Large intestine (tissue), 3 donors: Measurements from ENCODE around the gene CDHR4. TPM values are rescaled to one million over a fixed set of nuclear protein-coding genes. Genes with fewer than 3 reads are reported as not detected.
"Not testable (repeated sequence)": the region's sequence is repeated elsewhere in the genome, so short reads cannot be mapped to it uniquely, and the experiment has no call there.

Experiments
- DNase-seq, 2 donors: peaks; one replicate each; pipeline versions ENCODE4 v3.0.0 to v3.0.0-alpha.2; 2013
- H3K27ac ChIP-seq: one replicate; pipeline ENCODE4 v1.5.1; 2013; ENCODE audit warnings: low read length
- H3K27me3 ChIP-seq: 2 replicates; pipeline ENCODE4 v1.6.1; 2013; ENCODE audit warnings: low read length; ENCODE audit not compliant: control insufficient read depth, insufficient read depth
- H3K36me3 ChIP-seq: 2 replicates; pipeline ENCODE4 v1.6.1; 2013; ENCODE audit warnings: low read length; ENCODE audit not compliant: control insufficient read depth, insufficient read depth
- H3K4me1 ChIP-seq: one replicate; pipeline ENCODE4 v1.6.1; 2013; ENCODE audit warnings: low read length; ENCODE audit not compliant: control insufficient read depth, insufficient read depth
- H3K4me3 ChIP-seq: one replicate; pipeline ENCODE4 v1.5.1; 2013; ENCODE audit warnings: low read length
- H3K9me3 ChIP-seq: one replicate; pipeline ENCODE4 v1.6.1; 2013; ENCODE audit warnings: mild to moderate bottlenecking, low read depth, low read length, moderate library complexity; ENCODE audit not compliant: control insufficient read depth
- WGBS: methylation state at CpG from one replicate; pipeline ENCODE4 v1.1.5; 2013; ENCODE audit warnings: low lambda C conversion rate; ENCODE audit not compliant: insufficient coverage; 5-methylcytosine and 5-hydroxymethylcytosine counted together
- polyA plus RNA-seq: library from polyadenylated mRNA; unstranded; fragments of 120-200 nt; gene quantifications from one replicate; pipeline ENCODE4 v1.2.1, GENCODE V29; 2013

Gene CDHR4
- polyA plus RNA-seq, 1 donor: 0.10 TPM

DNA sequence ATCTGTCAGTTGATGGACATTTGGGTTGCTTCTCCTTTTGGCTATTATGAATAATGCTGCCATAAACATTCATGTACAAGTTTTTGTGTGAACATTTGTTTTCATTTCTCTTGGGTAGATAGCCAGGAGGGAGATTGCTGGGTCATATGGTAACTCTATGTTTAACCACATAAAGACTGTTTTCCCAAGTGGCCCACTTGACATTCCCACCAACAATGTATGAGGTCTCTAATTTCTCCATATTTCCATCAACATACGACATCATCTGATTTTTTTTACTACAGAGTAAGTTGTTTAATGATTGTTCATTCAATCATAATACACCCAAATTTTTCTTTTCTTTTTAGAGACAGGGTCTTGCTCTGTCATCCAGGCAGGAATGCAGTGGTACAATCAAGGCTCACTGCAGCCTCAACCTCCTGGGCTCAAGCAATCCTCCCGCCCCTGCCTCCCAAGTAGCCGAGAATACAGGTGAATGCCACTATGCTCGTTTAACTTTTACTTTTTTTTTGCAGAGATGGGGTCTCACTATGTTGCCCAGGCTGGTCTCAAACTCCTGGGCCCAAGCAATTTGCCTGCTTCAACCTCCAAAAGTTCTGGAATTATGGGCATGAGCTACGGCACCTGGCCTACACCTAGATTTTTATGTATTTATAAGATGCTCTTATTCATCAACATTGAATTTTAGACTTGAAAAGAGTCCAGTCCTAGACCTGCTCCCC lies 20.2 kb downstream of the CDHR4 start:
- no peak overlapping the region for H3K27ac ChIP-seq
- H3K27me3 ChIP-seq: no peaks in the 10 kb centered on the region
- no peak for DNase-seq
- H3K36me3 ChIP-seq: peaks cover 28% of the 10 kb centered on the region
- no peaks in the 10 kb centered on the region for H3K9me3 ChIP-seq
- H3K4me1 ChIP-seq: no peaks in the 10 kb centered on the region
- 100% methylated on average over 1 of the region's 5 CpGs for WGBS
- H3K4me3 ChIP-seq: no peak overlapping the region

DNA sequence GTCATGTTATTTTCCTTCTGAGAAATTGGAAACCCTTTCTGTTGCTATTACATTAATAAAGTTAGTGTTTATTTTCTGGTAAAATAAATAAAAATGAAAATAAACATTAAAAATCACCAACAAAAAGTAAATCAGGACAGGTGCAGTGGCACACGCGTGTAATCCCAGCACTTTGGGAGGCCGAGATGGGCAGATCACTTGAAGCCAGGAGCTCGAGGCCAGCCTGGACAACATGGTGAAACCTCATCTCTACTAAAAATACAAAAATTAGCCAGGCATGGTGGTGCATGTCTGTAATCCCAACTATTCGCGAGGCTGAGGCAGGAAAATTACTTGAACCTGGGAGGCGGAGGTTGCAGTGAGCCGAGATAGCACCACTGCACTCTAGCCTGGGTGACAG lies 23.6 kb downstream of the CDHR4 start:
- WGBS: no CpG with 5 or more reads among the region's 8 CpGs
- H3K27ac ChIP-seq, H3K4me3 ChIP-seq, H3K4me1 ChIP-seq, H3K9me3 ChIP-seq, H3K27me3 ChIP-seq, DNase-seq: not testable (repeated sequence)
- H3K36me3 ChIP-seq: peaks cover 13% of the 10 kb centered on the region

DNA sequence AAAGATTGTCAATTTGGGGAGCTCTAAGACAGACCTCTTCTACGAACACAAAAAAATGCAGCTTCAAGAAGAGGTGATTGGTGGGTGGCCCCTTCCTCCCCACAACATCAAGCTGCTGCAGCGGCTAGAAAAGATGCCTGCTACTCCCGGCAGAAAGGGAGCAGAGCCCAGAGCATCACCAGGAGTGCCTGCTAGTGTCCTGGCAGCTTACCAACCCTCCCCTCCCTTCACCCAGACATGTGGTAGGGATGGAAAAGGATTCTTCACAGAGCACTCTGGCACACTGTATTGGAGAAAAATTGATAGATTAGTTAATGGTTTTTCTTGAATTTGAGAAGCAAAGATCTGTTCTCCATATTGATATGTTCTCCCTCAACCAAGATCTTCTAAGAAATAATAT lies 24.1 kb downstream of the CDHR4 start:
- Histone ChIP-seq H3K9me3 (no peaks in the 10 kb centered on the region), H3K36me3 (peaks cover 13% of the 10 kb centered on the region), H3K4me3 (no peak overlapping the region), H3K27ac (peak overlapping the region; percentile 39), H3K27me3 (no peaks in the 10 kb centered on the region), H3K4me1 (no peaks in the 10 kb centered on the region)
- no CpG with 5 or more reads among the region's 3 CpGs for WGBS
- no peak for DNase-seq

DNA sequence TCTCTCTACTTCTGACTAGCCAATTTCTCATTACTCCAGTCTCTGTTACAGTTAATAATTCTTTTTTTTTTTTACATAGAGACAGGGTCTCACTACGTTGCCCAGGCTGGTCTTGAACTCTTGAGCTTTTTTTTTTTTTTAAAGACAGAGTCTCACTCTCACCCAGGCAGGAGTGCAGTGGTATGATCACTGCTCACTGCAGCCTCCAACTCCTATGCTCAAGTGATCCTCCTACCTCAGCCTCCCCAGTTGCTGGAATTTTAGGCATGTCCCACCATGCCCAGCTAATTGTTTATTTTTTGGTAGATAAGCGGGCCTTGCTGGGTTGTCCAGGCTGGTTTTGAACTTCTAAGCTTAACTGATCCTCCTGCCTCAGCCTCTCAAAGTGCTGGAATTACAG lies 27.0 kb downstream of the CDHR4 start:
- H3K36me3 ChIP-seq: peaks cover 19% of the 10 kb centered on the region
- 100% methylated on average over 1 of the region's 2 CpGs for WGBS
- no peak overlapping the region for H3K27ac ChIP-seq
- no peak overlapping the region for H3K4me3 ChIP-seq
- no peaks in the 10 kb centered on the region for H3K4me1 ChIP-seq
- no peak for DNase-seq
- H3K27me3 ChIP-seq: no peaks in the 10 kb centered on the region
- no peaks in the 10 kb centered on the region for H3K9me3 ChIP-seq

DNA sequence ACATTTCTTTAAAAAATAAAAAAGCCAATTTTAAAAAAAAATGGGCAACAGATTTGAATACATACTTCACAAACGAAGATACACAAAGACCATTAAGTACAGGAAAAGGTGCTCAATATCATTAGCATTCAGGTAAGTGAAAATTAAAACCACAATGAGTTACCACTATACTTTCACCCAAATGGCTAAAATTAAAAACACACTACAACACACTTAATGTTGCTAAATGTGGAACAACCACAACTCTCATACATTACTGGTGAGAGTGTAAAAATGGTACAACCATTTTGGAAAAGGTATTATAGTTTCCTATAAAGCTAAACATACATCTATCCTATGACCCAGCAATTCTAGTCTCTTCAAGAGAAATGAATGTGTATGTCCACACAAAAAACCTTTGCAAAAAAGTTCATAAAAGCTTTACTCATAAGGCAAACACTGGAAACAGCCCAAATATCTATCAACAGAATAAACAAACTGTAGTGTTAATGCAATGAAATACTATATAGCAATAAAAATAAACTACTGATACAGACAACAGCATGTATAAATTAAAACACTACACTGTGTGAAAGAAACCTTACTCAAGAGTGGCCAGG lies 28.2 kb downstream of the CDHR4 start:
- Histone ChIP-seq H3K27ac (no peak overlapping the region), H3K9me3 (no peaks in the 10 kb centered on the region), H3K36me3 (peaks cover 15% of the 10 kb centered on the region), H3K4me3 (no peak overlapping the region), H3K4me1 (no peaks in the 10 kb centered on the region), H3K27me3 (no peaks in the 10 kb centered on the region)
- DNase-seq: no peak
- WGBS: no CpG with 5 or more reads among the region's 1 CpG

DNA sequence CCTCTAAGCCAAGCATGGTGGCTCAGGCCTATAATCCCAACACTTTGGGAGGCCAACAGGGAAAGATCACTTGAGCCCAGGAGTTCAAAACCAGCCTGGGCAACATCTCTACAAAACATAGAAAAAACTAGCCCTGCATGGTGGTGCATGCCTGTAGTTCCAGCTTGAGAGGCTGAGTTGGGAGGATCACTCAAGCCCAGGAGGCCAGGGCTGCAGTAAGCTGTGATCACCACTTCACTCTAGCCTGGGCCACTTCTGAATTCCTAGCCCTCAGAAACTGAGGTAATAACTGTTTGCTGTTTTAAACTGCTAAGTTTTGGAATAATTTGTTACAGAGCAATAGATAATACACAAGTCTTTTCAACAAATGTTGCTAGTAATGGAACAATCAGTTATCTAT lies 29.7 kb downstream of the CDHR4 start:
- no peaks in the 10 kb centered on the region for H3K9me3 ChIP-seq
- no peaks in the 10 kb centered on the region for H3K27me3 ChIP-seq
- peaks cover 10% of the 10 kb centered on the region for H3K36me3 ChIP-seq
- H3K4me1 ChIP-seq: no peaks in the 10 kb centered on the region
- no peak overlapping the region for H3K4me3 ChIP-seq
- DNase-seq: no peak
- no peak overlapping the region for H3K27ac ChIP-seq

DNA sequence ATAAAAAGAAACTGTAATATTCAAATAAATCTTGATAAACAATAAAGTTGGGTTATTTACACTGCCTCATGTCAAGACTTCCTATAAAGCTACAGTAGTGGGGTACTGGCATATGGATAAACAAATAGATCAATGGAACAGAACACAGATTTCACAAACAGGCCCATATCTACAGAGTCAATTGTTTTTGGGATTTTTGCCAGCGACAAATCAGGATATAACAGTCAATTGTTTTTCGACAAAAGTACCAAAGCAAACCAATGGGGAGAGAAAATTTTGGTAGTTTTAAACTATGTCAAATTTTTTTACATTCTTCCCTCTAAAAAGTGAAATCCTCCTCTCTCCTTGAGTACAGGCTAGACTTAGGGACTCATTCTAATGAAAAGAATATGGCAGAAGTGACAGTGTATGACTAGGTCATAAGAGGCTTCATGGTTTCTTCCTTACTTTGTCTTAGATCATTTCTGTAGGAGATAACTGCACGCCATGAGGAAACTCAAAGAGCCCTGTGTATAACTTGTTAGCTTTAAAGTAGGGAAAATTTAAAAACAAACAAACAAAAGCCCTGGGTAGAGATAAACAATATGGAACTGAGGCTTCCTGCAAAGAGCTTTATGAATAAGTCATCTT lies 30.3 kb downstream of the CDHR4 start:
- WGBS: 80% methylated on average over 1 of the region's 3 CpGs
- no peak overlapping the region for H3K4me3 ChIP-seq
- H3K27me3 ChIP-seq: no peaks in the 10 kb centered on the region
- DNase-seq: no peak
- no peak overlapping the region for H3K27ac ChIP-seq
- H3K9me3 ChIP-seq: no peaks in the 10 kb centered on the region
- H3K36me3 ChIP-seq: peaks cover 12% of the 10 kb centered on the region
- H3K4me1 ChIP-seq: no peaks in the 10 kb centered on the region

DNA sequence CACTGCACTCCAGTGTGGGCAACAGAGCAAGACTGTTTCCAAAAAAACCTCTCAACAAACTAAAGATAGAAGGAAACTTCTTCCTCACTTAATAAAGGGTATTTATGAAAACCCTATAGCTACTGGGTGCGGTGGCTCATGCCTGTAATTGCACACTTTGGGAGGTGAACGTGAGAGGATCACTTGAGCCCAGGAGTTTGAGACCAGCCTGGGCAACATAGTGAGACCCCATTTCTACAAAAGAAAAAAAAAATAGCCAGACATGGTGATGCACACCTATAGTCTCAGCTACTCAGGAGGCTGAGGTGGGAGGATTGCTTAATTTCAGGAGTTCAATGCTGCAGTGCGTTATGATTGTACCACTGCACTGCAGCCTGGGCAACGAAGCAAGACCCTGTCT lies 35.7 kb downstream of the CDHR4 start:
- DNase-seq: no peak
- H3K4me1 ChIP-seq: no peaks in the 10 kb centered on the region
- no CpG with 5 or more reads among the region's 4 CpGs for WGBS
- H3K36me3 ChIP-seq: peaks cover 13% of the 10 kb centered on the region
- H3K9me3 ChIP-seq: no peaks in the 10 kb centered on the region
- H3K27ac ChIP-seq: no peak overlapping the region
- no peak overlapping the region for H3K4me3 ChIP-seq
- no peaks in the 10 kb centered on the region for H3K27me3 ChIP-seq

DNA sequence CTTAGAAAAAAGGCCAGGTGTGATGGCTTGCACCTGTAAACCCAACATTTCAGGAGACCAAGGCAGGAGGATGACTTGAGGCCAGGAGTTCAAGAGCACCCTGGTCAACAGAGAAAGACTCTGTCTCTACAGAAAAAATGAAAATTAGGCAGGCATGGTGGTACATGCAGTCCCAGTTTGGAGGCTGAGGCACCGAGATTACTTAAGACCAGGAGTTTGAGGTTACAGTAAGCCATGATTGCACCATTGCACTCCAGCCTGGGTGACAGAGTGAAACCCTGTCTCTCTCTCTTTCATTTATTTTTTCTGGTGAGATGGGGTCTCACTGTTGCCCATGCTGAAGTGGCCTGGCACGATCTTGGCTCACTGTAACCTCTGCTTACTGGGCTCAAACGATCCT lies 38.0 kb downstream of the CDHR4 start:
- no CpG with 5 or more reads among the region's 3 CpGs for WGBS
- no peaks in the 10 kb centered on the region for H3K4me1 ChIP-seq
- H3K27me3 ChIP-seq: no peaks in the 10 kb centered on the region
- H3K4me3 ChIP-seq: no peak overlapping the region
- peaks cover 13% of the 10 kb centered on the region for H3K36me3 ChIP-seq
- no peaks in the 10 kb centered on the region for H3K9me3 ChIP-seq
- H3K27ac ChIP-seq: no peak overlapping the region
- DNase-seq: no peak

DNA sequence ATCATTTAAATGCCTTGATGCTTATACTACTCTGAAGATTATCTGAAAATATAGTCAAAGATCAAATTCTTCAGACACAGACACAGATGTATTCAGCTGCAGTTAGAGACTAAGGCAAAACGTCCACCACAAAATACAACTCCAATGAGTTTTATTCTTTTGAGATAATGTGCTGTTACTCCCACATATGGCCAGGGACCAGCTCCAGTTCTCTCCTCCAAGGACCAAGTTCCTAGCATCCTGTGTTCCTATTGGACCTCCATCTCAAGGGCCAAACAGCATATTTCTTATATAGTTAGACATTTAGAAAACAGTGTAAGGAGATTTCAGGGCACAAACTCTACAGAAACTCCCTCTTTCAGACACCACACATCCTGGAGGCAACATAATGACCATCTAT lies 40.4 kb downstream of the CDHR4 start:
- H3K9me3 ChIP-seq: no peaks in the 10 kb centered on the region
- no peak overlapping the region for H3K27ac ChIP-seq
- WGBS: no CpG with 5 or more reads among the region's 1 CpG
- H3K36me3 ChIP-seq: peaks cover 8% of the 10 kb centered on the region
- H3K4me1 ChIP-seq: no peaks in the 10 kb centered on the region
- H3K27me3 ChIP-seq: no peaks in the 10 kb centered on the region
- no peak for DNase-seq
- no peak overlapping the region for H3K4me3 ChIP-seq

DNA sequence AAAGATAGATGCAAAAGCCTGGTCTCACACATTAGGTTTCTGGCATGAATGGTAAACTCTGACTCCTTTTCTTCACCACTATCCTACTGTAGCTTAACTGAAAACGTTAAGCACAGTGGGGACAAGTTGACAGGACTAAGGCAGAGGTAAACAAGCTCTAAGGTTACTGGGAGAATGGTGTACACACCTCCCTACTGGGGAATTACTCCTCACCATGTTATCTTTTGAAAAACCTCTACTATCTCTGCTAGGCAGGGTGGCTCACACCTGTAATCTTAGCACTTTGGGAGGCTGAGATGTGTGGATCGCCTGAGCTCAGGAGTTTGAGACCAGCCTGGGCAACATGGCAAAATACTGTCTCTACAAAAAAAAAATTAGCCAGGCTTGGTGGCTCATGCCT lies 42.5 kb downstream of the CDHR4 start:
- no CpG with 5 or more reads among the region's 2 CpGs for WGBS
- Histone ChIP-seq H3K4me1 (no peaks in the 10 kb centered on the region), H3K4me3 (no peak overlapping the region)

More for the DNA sequence above, 42.5 kb downstream of the CDHR4 start:
- H3K27me3 ChIP-seq: no peaks in the 10 kb centered on the region
- no peak for DNase-seq
- no peak overlapping the region for H3K27ac ChIP-seq
- H3K36me3 ChIP-seq: peaks cover 4% of the 10 kb centered on the region
- H3K9me3 ChIP-seq: no peaks in the 10 kb centered on the region
